ENCODE results near the gene TTC39A.

GRCh38 chr1:51276286-51276685, 54.1 kb downstream of the TTC39A start:
- TF ChIP-seq, protein P1, sequence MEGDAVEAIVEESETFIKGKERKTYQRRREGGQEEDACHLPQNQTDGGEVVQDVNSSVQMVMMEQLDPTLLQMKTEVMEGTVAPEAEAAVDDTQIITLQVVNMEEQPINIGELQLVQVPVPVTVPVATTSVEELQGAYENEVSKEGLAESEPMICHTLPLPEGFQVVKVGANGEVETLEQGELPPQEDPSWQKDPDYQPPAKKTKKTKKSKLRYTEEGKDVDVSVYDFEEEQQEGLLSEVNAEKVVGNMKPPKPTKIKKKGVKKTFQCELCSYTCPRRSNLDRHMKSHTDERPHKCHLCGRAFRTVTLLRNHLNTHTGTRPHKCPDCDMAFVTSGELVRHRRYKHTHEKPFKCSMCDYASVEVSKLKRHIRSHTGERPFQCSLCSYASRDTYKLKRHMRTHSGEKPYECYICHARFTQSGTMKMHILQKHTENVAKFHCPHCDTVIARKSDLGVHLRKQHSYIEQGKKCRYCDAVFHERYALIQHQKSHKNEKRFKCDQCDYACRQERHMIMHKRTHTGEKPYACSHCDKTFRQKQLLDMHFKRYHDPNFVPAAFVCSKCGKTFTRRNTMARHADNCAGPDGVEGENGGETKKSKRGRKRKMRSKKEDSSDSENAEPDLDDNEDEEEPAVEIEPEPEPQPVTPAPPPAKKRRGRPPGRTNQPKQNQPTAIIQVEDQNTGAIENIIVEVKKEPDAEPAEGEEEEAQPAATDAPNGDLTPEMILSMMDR (IDR thresholded peaks at IDR 0.05), result no peak
- TF ChIP-seq ZFX (IDR thresholded peaks at IDR 0.05; ENCODE audit: borderline replicate concordance), result no peak
